Prostate gland (tissue), 2 donors: Measurements from ENCODE around the gene CDC42BPA.

ENCODE experiments used
- POLR2A ChIP-seq: fragments of 450-650 bp; IDR thresholded peaks from one replicate; pipeline ENCODE4 v1.6.1; 2016; ENCODE audit warnings: antibody characterized with exemption, mild to moderate bottlenecking
- POLR2AphosphoS5 ChIP-seq: sonication (generic); formaldehyde crosslinking; IDR thresholded peaks from one replicate; pipeline ENCODE4 v1.6.1; 2017; ENCODE audit warnings: antibody characterized with exemption
- TF ChIP-seq, protein P1 (sequence below), 4 experiments: fragments of 200-600 bp in 2 of 4; fragments of 450-650 bp in 2 of 4; sonication (generic) in 2 of 4; IDR thresholded peaks; 1 replicate in 3 of 4; 2 replicates in 1 of 4; pipeline ENCODE4 v1.5.1; 2016 to 2019; ENCODE audit warnings: antibody characterized with exemption in 4 of 4, mild to moderate bottlenecking in 2 of 4, moderate library complexity in 2 of 4

DNA sequence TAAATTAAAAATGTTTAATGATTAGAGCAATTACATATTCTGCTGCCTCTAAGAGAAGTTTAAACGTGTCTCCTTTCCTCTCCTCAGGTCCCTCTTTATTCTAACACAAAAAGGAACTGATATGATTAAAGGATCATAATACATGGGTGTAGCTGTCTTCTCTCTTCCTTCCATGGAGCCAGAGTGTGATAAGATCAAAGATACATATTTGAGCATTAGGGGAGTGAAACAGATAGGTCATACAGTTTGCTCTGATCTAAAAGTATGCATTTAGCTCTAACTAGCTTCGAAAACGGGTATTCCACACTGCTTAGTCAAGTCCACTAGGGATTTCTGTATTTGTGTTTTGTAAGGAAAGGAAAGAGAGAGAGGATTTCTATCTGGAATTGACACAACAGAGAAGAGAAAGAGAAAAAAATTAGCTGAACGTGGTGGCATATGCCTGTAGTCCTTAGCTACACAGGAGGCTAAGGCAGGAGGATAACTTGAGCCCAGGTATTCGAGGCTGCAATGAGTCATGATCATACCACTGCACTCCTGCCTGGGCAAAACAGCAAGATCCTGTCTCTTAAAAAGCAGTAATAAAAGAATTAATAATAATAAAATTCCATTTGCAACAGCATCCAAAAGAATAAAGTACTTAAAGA is 63.1 kb downstream of the CDC42BPA start:
- TF ChIP-seq, protein P1, sequence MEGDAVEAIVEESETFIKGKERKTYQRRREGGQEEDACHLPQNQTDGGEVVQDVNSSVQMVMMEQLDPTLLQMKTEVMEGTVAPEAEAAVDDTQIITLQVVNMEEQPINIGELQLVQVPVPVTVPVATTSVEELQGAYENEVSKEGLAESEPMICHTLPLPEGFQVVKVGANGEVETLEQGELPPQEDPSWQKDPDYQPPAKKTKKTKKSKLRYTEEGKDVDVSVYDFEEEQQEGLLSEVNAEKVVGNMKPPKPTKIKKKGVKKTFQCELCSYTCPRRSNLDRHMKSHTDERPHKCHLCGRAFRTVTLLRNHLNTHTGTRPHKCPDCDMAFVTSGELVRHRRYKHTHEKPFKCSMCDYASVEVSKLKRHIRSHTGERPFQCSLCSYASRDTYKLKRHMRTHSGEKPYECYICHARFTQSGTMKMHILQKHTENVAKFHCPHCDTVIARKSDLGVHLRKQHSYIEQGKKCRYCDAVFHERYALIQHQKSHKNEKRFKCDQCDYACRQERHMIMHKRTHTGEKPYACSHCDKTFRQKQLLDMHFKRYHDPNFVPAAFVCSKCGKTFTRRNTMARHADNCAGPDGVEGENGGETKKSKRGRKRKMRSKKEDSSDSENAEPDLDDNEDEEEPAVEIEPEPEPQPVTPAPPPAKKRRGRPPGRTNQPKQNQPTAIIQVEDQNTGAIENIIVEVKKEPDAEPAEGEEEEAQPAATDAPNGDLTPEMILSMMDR (IDR thresholded peaks at IDR 0.05) = no peak
- TF ChIP-seq POLR2A = no peak
- no peak for TF ChIP-seq POLR2AphosphoS5
